Measurements from ENCODE around the gene PCBP3.
"Not testable (repeated sequence)": the region's sequence is repeated elsewhere in the genome, so short reads cannot be mapped to it uniquely, and the experiment has no call there.

Gene PCBP3

DNA sequence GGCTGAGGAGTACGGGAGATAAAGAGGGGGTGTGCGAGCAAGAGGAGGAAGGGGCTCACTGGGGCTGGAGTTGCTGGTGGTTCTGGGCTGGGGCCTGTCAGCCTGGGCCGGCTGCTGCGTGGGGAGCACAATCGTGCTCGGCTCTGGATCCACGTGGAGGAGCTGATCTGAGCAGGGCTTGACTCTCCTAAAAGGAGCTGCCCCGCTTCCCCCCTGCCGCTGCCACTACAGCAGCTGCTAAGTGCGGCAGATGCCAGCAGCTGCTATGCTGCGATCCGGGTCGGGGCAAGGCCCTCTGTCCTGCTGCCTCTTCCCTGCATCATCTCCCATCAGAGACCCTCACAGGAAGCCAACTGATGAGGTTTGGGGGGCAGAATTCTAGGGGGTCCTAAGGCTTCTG, 165.9 kb downstream of the PCBP3 start:
- DNase-seq (ENCODE audit: low read depth), result no peak

- DNase-seq (ENCODE audit: low read depth), result no peak
Observed at GRCh38 chr21:45811136-45811535, 167.6 kb downstream of the PCBP3 start.

GRCh38 chr21:45814210-45814940, 170.8 kb downstream of the PCBP3 start:
- DNase-seq (ENCODE audit: low read depth), result not testable (repeated sequence)

GRCh38 chr21:45815781-45816180, 172.3 kb downstream of the PCBP3 start:
- not testable (repeated sequence) for DNase-seq (ENCODE audit: low read depth)

DNA sequence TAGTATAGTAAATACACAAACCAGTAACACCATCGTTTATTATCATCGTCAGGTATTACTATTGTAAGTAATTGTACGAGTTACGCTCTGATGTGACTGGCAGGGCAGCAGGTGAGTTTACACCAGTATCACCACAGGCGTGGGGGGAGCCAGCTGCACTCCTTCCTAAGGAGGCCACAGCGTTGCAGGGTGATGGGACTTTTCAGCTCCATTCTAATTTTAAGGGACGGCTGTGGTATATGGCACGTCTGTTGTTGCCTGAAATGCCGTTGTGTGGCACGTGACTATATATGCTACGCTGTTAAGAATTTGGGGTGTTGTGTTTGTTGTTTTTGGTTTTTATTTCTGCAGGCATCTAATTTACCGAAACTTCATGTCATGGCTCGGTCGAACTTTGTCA, 173.3 kb downstream of the PCBP3 start:
- no peak for DNase-seq (ENCODE audit: low read depth)

- no peak for DNase-seq (ENCODE audit: low read depth)
Observed at GRCh38 chr21:45817345-45817744, 173.8 kb downstream of the PCBP3 start.

GRCh38 chr21:45818276-45818903, 174.9 kb downstream of the PCBP3 start:
- DNase-seq (ENCODE audit: low read depth), result peak; percentile 40

- DNase-seq (ENCODE audit: low read depth), result peak; percentile 49
Observed at GRCh38 chr21:45818904-45819285, 175.4 kb downstream of the PCBP3 start.

GRCh38 chr21:45819478-45820170, 176.1 kb downstream of the PCBP3 start:
- DNase-seq (ENCODE audit: low read depth), result no peak

- peak; percentile 87 for DNase-seq (ENCODE audit: low read depth)
Observed at GRCh38 chr21:45820171-45821091, 176.9 kb downstream of the PCBP3 start.

DNA sequence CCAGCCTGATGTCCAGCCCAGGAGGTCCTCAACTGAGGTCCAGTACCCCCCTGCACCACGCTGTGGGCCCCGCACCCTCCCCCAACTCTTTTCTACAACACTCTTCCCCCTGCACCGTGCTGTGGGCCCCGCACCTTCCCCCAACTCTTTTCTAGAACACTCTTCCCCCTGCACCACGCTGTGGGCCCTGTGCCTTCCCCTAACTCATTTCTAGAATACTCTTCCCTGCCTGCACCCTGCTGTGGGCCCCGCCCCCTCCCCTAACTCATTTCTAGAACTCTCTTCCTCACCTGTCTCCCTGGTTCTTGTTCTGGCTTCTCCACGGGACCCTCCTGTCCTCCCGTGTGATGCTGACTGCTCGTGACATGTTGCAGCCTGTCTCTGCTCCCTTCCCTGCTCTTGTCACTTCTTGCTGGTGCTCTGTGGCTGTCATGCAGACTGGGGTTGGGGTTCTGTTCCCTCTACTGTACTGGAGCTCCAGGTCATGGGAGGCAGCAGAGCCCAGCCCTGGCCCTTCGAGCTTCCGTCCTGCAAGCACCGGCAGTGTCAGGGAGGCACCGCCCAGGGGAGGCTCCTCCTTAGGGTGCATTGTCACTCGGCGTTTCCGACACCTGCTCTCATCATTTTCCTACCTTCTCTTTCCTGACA, 177.9 kb downstream of the PCBP3 start:
- no peak for DNase-seq (ENCODE audit: low read depth)

- DNase-seq (ENCODE audit: low read depth), result no peak
Observed at GRCh38 chr21:45821998-45822397, 178.5 kb downstream of the PCBP3 start.

DNA sequence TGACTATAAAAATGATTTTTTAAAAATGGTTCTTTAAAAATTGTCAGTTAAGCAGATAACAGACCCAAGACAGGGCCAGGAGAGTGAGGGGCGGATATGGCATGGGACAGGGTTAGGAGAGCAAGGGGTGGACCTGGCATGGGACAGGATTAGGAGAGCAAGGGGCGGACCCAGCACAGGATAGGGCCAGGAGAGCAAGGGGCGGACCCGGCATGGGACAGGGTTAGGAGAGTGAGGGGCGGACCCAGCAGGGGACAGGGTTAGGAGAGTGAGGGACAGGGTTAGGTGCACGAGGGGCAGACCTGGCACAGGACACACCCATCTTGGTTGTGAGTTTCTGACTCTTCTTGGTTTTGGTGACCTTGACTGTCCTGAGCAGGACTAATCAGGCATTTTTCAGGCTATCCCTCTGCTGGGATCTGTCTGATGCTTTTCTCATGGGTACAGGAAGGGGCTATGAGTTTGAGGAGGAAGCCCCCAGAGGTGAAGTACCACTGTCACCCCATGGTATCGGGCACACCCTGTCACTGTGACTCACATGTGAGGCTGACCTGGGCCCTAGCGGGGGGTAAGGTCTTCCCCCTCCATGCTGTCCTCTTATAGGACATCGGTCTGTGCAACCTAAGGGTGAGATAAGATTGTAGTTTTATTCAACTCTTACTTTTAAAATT, 179.0 kb downstream of the PCBP3 start:
- DNase-seq (ENCODE audit: low read depth), result no peak

- DNase-seq (ENCODE audit: low read depth), result no peak
Observed at GRCh38 chr21:45823100-45823681, 179.7 kb downstream of the PCBP3 start.

DNA sequence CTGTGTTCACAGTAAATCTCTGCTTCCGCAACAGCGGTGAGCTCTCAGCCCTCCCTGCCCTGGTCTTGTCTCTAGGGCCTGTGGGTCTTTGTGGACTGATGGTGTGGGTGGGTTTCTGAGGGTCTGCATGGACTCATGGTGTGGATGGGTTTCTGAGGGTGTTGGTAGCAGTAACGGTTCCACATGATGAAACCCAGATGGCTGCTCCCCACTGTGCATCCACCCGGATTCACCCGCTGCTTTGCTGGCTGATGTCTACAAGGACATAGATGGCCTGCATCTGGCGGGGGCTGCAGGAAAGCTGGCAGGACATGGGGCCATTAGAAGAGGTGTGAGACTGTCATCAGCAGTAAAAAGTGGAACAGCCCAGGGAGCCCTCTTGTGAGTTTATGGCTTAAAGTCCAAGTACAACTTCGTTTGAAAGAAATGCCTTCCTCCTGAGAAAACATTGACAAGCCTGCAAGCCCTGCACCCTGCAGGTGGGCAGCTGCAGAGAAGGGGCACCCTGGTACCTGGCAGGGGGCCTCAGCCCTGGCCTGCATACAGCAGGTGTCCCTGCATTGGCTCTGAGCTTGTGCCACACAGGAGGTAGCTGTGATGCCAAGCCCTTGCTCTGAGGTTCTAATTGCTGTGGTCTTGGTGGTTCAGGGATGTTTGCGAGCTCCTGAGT, 181.2 kb downstream of the PCBP3 start:
- DNase-seq (ENCODE audit: low read depth), result no peak

GRCh38 chr21:45825219-45825618, 181.7 kb downstream of the PCBP3 start:
- DNase-seq (ENCODE audit: low read depth), result no peak

- no peak for DNase-seq (ENCODE audit: low read depth)
Observed at GRCh38 chr21:45826676-45827301, 183.3 kb downstream of the PCBP3 start.

DNA sequence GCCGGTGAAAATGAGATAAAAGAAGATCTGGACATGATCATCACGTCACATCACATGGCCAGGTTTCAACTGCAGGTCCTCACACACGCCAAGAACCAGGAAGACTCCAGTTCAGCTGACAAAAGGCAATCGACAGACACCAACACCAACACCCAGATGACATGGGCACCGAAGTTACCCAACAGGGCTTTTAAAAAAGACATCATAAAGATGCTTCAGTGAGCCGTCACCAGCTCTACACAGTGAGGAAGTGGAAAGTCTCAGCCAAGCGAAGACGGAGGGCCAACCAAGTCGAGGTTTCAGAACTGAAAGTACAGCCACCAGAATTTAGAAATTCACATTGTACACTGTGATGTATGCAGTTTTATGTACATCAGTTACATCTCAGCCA, 183.8 kb downstream of the PCBP3 start:
- no peak for DNase-seq (ENCODE audit: low read depth)

DNA sequence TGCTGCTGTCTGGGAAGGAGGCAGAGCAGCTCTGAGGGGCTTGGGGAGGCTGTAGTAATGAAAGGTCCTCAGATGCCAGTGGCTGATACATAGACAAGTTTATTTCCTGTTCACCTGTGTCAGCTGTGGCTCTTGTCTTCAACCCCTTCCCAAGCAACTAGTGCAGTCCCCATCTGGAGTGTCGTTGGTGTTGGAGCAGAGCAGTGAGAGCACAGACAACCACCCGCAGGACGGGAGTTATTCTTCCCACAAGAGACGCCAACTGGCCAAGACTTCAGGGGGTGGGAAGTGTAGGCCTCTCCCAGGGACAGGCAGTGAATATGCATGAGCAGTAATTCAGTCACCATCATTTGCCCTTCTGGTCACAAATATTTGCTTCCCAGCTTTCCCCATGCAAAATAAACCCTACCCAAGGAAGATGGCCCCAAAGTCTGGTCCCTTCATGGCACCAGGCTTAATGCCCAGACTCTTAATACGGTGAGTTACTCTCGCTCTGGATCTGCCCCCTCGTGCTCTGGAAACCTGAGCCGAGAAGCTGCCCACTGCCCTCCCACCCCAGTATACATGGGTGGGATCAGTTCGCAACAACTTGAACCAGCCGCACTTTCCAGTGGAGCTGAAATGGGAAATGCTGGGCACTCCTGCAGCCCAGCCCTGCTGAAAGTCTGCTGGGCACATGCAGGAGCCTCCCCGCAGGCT, 184.5 kb downstream of the PCBP3 start:
- DNase-seq (ENCODE audit: low read depth), result no peak
